NK-92 (cell line): ENCODE data around the gene CDC6.

Source experiments
- DNase-seq: peaks from one replicate; lab custom pipeline; 2025; ENCODE audit not compliant: unreplicated experiment; lab: John Stamatoyannopoulos, UW

The CDC6 gene

GRCh38 chr17:40351359-40352236 is 63.9 kb downstream of the CDC6 start:
- DNase-seq = no peak

GRCh38 chr17:40352237-40352778 is 64.6 kb downstream of the CDC6 start:
- DNase-seq = no peak

GRCh38 chr17:40352779-40353394 is 65.2 kb downstream of the CDC6 start:
- no peak for DNase-seq
